CD14-positive monocyte (primary cell): Measurements from ENCODE around the gene UBE2O. TPM values are rescaled to one million over a fixed set of nuclear protein-coding genes. Genes with fewer than 3 reads are reported as not detected.

ENCODE experiments used
- DNase-seq, 3 donors: peaks; one replicate each; pipeline ENCODE4 v3.0.0-alpha.2; 2011 to 2022
- H2AFZ ChIP-seq: 2 replicates; pipeline ENCODE4 v1.6.0; 2012; ENCODE audit warnings: mild to moderate bottlenecking, low read depth, low read length, inconsistent platforms; ENCODE audit not compliant: insufficient read depth, poor library complexity, severe bottlenecking
- H3K27ac ChIP-seq, 2 donors: 1 replicate in 1 of 2; 2 replicates in 1 of 2; pipeline ENCODE4 v1.5.1; 2012 to 2013; ENCODE audit warnings: low read length in 2 of 2, control low read depth in 1 of 2, inconsistent platforms in 1 of 2, low read depth in 1 of 2, mild to moderate bottlenecking in 1 of 2
- H3K27me3 ChIP-seq, 2 donors: one replicate each; pipeline versions ENCODE4 v1.6.0 to v1.6.1; 2011 to 2013; ENCODE audit warnings: low read length in 2 of 2; ENCODE audit not compliant: control insufficient read depth in 2 of 2, insufficient read depth in 2 of 2
- H3K36me3 ChIP-seq, 2 donors: replicated peaks in 1 of 2; 1 replicate in 1 of 2; 2 replicates in 1 of 2; pipeline versions ENCODE4 v1.5.1 to v1.6.1; 2012 to 2013; ENCODE audit warnings: low read length in 2 of 2, control low read depth in 1 of 2, inconsistent platforms in 1 of 2, mild to moderate bottlenecking in 1 of 2; ENCODE audit not compliant: insufficient read depth in 2 of 2, control insufficient read depth in 1 of 2
- H3K4me1 ChIP-seq, 2 donors: 1 replicate in 1 of 2; 2 replicates in 1 of 2; pipeline versions ENCODE4 v1.5.1 to v1.6.1; 2012 to 2013; ENCODE audit warnings: low read length in 2 of 2, control low read depth in 1 of 2, inconsistent platforms in 1 of 2, mild to moderate bottlenecking in 1 of 2, moderate library complexity in 1 of 2; ENCODE audit not compliant: insufficient read depth in 2 of 2, control insufficient read depth in 1 of 2
- H3K4me2 ChIP-seq: replicated peaks from 2 replicates; pipeline ENCODE3; 2012; ENCODE audit warnings: low read length, moderate library complexity, mild to moderate bottlenecking; ENCODE audit not compliant: poor library complexity, severe bottlenecking; ENCODE audit errors: extremely low read depth
- H3K4me3 ChIP-seq, 3 experiments: fragments of 200-600 bp in 1 of 3; sonication (generic) in 1 of 3; replicated peaks in 1 of 3; 1 replicate in 2 of 3; 2 replicates in 1 of 3; pipeline ENCODE4 v1.5.1; 2011 to 2013; ENCODE audit warnings: low read length in 3 of 3, mild to moderate bottlenecking in 3 of 3, control low read depth in 2 of 3, low read depth in 2 of 3, inconsistent platforms in 1 of 3, moderate library complexity in 1 of 3
- H3K79me2 ChIP-seq: 2 replicates; pipeline ENCODE4 v1.6.0; 2012; ENCODE audit warnings: mild to moderate bottlenecking, control low read depth, inconsistent platforms, low read length, moderate library complexity; ENCODE audit not compliant: insufficient read depth
- H3K9ac ChIP-seq: 2 replicates; pipeline ENCODE4 v1.6.0; 2017; ENCODE audit warnings: low read length, mild to moderate bottlenecking; ENCODE audit not compliant: insufficient read depth, poor library complexity, severe bottlenecking
- H3K9me3 ChIP-seq, 2 donors: replicated peaks in 1 of 2; 1 replicate in 1 of 2; 2 replicates in 1 of 2; pipeline versions ENCODE4 v1.5.1 to v1.6.1; 2012 to 2013; ENCODE audit warnings: low read length in 2 of 2, control low read depth in 1 of 2; ENCODE audit not compliant: control insufficient read depth in 1 of 2, insufficient read depth in 1 of 2
- H4K20me1 ChIP-seq: 2 replicates; pipeline ENCODE4 v1.6.0; 2012; ENCODE audit warnings: mild to moderate bottlenecking, low read length, control low read depth, moderate library complexity; ENCODE audit not compliant: insufficient read depth
- H3K27ac Mint-ChIP-seq, 7 donors: one replicate each; pipeline ENCODE4 v1.8.0; 2020; ENCODE audit warnings: mild to moderate bottlenecking in 7 of 7, mixed read lengths in 7 of 7, moderate library complexity in 6 of 7, inconsistent platforms in 2 of 7
- H3K27me3 Mint-ChIP-seq, 3 donors: one replicate each; pipeline ENCODE4 v1.8.0; 2021 to 2022; ENCODE audit warnings: low read depth in 3 of 3, mild to moderate bottlenecking in 3 of 3, mixed read lengths in 3 of 3, moderate library complexity in 3 of 3, inconsistent platforms in 1 of 3
- H3K36me3 Mint-ChIP-seq, 2 donors: one replicate each; pipeline ENCODE4 v1.8.0; 2020; ENCODE audit warnings: mixed read lengths in 2 of 2, inconsistent platforms in 1 of 2, mild to moderate bottlenecking in 1 of 2
- H3K4me1 Mint-ChIP-seq: one replicate; pipeline ENCODE4 v1.8.0; 2020; ENCODE audit warnings: mild to moderate bottlenecking, mixed read lengths
- H3K4me3 Mint-ChIP-seq, 2 donors: one replicate each; pipeline ENCODE4 v1.8.0; 2020; ENCODE audit warnings: mild to moderate bottlenecking in 2 of 2, mixed read lengths in 2 of 2, moderate library complexity in 1 of 2
- H3K9me3 Mint-ChIP-seq, 7 donors: one replicate each; pipeline ENCODE4 v1.8.0; 2020 to 2022; ENCODE audit warnings: mixed read lengths in 7 of 7, mild to moderate bottlenecking in 6 of 7, moderate library complexity in 6 of 7, inconsistent platforms in 2 of 7
- WGBS: methylation state at CpG from one replicate; pipeline ENCODE4 v1.1.5; 2013; ENCODE audit warnings: missing lambda C conversion rate; ENCODE audit not compliant: insufficient coverage; 5-methylcytosine and 5-hydroxymethylcytosine counted together
- intact Hi-C, 2 donors: fragments of 100-400 bp; cut with micrococcal nuclease; formaldehyde crosslinking; loops; one replicate each; pipeline versions ENCODE4 v1.15.0 to v1.15.1; 2023
- polyA plus RNA-seq, 3 donors: library from polyadenylated mRNA; depleted of rRNA in 1 of 3; unstranded in 2 of 3; stranded (reverse) in 1 of 3; fragments of 300-500 nt in 2 of 3; fragments of >200 nt in 1 of 3; fragmentation: Illumina TruSeq in 2 of 3; gene quantifications; 1 replicate in 2 of 3; 2 replicates in 1 of 3; pipeline ENCODE4 v1.2.3, GENCODE V29; 2012 to 2021
- TF ChIP-seq, protein P1 (sequence below): fragments of 200-600 bp; IDR thresholded peaks from one replicate; pipeline ENCODE4 v1.8.0; 2022; ENCODE audit warnings: antibody characterized with exemption, mild to moderate bottlenecking

Gene UBE2O
- polyA plus RNA-seq, 3 donors = 1.3 to 15.1 (median 4.5) TPM

DNA sequence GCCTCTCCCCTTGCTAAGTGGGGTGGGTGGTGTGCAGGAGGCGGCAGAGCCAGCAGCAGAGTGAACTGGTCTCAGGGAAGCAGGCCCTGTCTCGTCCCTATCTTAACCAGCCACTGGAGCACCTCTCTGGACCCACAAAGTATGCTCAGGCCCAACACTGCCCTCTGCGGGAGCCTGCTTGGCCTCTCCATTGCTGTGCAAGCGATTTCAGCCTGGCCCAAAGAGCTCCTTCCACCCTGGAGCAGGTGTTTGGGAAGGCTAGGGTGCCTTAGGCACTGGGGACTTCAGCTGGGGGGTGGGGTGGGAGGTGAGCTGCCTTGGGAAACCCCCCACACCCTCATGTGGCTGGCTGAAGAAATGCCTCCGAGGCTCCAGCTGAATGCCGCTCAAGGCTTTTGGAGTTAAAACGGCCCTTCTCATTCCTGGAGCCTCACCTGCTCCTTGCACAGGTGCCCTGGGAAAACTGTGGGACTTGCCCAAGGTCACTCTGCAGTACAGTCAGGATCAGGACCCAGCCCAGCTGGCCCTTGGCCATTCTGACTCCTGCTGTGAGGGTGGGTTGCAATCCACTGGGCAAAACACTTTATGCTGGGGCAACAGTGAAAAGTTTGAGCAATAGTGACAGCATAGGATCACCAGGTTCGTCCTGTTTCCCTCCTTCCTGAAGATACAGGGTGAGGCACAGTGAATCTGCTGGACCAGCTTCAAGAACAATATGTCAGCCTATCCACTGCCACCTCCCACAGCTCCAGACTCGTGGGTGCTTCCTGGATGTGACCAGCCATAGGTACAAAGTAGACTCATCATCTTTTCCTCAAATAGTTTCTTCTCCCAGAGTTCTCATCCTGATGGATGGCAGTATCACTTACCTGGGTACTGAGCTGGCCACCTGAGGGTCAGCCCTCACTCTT lies 5.9 kb upstream of the UBE2O start:
- H3K27me3 Mint-ChIP-seq = peaks cover 1 to 9% (median 7%) of the 10 kb centered on the region in 3 donors
- Histone ChIP-seq H3K4me3 (no peak overlapping the region), H4K20me1 (no peaks in the 10 kb centered on the region), H3K27me3 (no peaks in the 10 kb centered on the region), H3K36me3 (no peaks in the 10 kb centered on the region), H3K9me3 (no peaks in the 10 kb centered on the region), H3K9ac (no peak overlapping the region), H3K79me2 (no peaks in the 10 kb centered on the region), H2AFZ (no peak overlapping the region), H3K27ac (no peak overlapping the region), H3K4me1 (no peaks in the 10 kb centered on the region), H3K4me2 (no peak overlapping the region)
- peaks cover 5% of the 10 kb centered on the region for H3K4me1 Mint-ChIP-seq
- intact Hi-C loops = no loop called here
- no peaks in the 10 kb centered on the region for H3K36me3 Mint-ChIP-seq
- no peak overlapping the region for H3K4me3 Mint-ChIP-seq
- 83% methylated on average over 5 of the region's 9 CpGs for WGBS
- H3K9me3 Mint-ChIP-seq = peaks cover 0 to 2% (median 0%) of the 10 kb centered on the region in 7 donors
- DNase-seq = no peak
- TF ChIP-seq, protein P1, sequence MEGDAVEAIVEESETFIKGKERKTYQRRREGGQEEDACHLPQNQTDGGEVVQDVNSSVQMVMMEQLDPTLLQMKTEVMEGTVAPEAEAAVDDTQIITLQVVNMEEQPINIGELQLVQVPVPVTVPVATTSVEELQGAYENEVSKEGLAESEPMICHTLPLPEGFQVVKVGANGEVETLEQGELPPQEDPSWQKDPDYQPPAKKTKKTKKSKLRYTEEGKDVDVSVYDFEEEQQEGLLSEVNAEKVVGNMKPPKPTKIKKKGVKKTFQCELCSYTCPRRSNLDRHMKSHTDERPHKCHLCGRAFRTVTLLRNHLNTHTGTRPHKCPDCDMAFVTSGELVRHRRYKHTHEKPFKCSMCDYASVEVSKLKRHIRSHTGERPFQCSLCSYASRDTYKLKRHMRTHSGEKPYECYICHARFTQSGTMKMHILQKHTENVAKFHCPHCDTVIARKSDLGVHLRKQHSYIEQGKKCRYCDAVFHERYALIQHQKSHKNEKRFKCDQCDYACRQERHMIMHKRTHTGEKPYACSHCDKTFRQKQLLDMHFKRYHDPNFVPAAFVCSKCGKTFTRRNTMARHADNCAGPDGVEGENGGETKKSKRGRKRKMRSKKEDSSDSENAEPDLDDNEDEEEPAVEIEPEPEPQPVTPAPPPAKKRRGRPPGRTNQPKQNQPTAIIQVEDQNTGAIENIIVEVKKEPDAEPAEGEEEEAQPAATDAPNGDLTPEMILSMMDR = no peak
- H3K27ac Mint-ChIP-seq = no peak overlapping the region

DNA sequence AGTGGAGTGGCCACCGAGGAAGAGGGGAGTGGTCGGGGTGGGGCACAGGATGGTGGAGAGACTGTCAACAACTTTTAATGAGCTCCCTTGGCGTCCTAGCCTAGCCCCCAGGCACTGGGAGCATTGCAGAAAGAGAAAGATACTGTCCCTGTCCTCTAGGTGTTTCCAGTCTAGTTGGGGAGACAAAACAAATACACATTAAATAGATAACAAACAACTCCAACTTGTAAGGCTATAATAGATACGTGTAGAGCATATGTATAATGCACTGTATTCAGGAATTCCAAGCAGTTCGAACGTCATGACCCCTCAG lies 435 bp upstream of the UBE2O start:
- Histone ChIP-seq H3K79me2 (peaks cover 44% of the 10 kb centered on the region), H3K4me3 (no peak overlapping the region), H3K36me3 (no peaks in the 10 kb centered on the region), H3K4me2 (no peak overlapping the region), H3K27ac (no peak overlapping the region), H2AFZ (no peak overlapping the region), H3K4me1 (peaks cover 10 to 17% of the 10 kb centered on the region in 2 donors), H3K27me3 (no peaks in the 10 kb centered on the region), H4K20me1 (peaks cover 35% of the 10 kb centered on the region), H3K9me3 (no peaks in the 10 kb centered on the region), H3K9ac (no peak overlapping the region)
- DNase-seq = no peak
- Mint-ChIP-seq H3K27ac (peak overlapping the region in 6 of 7 donors; percentile 54 to 91 (median 76)), H3K9me3 (peaks cover 0 to 2% (median 0%) of the 10 kb centered on the region in 7 donors), H3K4me1 (peaks cover 17% of the 10 kb centered on the region), H3K4me3 (peak overlapping the region in 1 of 2 donors; percentile 62), H3K36me3 (peaks cover 2 to 4% of the 10 kb centered on the region in 2 donors), H3K27me3 (peaks cover 1 to 4% (median 4%) of the 10 kb centered on the region in 3 donors)
- intact Hi-C loops = no loop called here
- 48% methylated on average over 5 of the region's 6 CpGs for WGBS
- TF ChIP-seq, protein P1 = peak; percentile 10
